Fibroblast of lung (primary cell): ENCODE results near the gene SBSN.

Source experiments
- CTCF ChIP-seq, 2 donors: IDR thresholded peaks in 1 of 2; conservative IDR thresholded peaks in 1 of 2; 1 replicate in 1 of 2; 2 replicates in 1 of 2; pipeline ENCODE4 v1.5.1; 2011 to 2012; ENCODE audit warnings: low read length in 2 of 2, control low read depth in 1 of 2, inconsistent platforms in 1 of 2, low read depth in 1 of 2, mild to moderate bottlenecking in 1 of 2
- EZH2 ChIP-seq: IDR thresholded peaks from 2 replicates; pipeline ENCODE4 v1.5.1; 2012; ENCODE audit warnings: low read length, control low read depth, mild to moderate bottlenecking; ENCODE audit errors: missing control alignments

- TF ChIP-seq CTCF (conservative IDR thresholded peaks at IDR 0.05 in 1 of 2, IDR thresholded peaks at IDR 0.05 in 1 of 2; ENCODE audit: low read depth in 1 of 2, low read length in 2 of 2), result no peak
- TF ChIP-seq EZH2, result no peak
Observed at GRCh38 chr19:35484252-35485036, 43.7 kb downstream of the SBSN start.
